Activated gamma-delta T cell (primary cell): Measurements from ENCODE around the gene CHD2.

Experiments
- DNase-seq: peaks from one replicate; lab custom pipeline; 2025; lab: John Stamatoyannopoulos, UW

The CHD2 gene

GRCh38 chr15:92885224-92886041, 14.7 kb upstream of the CHD2 start:
- no peak for DNase-seq

- no peak for DNase-seq
Measured at GRCh38 chr15:92886042-92886537, 14.0 kb upstream of the CHD2 start.

DNA sequence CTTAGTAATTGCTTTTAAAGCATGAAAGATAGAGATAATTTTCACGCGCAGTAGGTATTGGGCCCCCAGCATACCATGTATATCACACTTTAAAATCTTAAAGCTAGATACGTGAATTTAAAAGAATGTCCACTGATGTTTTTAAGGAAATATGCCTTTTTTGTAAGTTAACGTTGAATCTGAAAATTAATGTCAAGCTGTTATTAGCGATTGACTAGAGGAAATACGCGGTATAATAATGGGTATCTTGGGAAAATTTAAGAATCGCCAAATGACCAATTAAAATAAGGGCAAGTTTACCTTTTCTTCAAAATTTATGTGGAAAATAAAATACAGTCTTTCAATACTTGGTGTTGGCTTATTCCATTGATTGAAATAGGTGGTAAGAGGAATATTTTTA, 13.3 kb upstream of the CHD2 start:
- no peak for DNase-seq

- no peak for DNase-seq
Measured at GRCh38 chr15:92887869-92888268, 12.3 kb upstream of the CHD2 start.

- no peak for DNase-seq
Measured at GRCh38 chr15:92889390-92890107, 10.6 kb upstream of the CHD2 start.

DNA sequence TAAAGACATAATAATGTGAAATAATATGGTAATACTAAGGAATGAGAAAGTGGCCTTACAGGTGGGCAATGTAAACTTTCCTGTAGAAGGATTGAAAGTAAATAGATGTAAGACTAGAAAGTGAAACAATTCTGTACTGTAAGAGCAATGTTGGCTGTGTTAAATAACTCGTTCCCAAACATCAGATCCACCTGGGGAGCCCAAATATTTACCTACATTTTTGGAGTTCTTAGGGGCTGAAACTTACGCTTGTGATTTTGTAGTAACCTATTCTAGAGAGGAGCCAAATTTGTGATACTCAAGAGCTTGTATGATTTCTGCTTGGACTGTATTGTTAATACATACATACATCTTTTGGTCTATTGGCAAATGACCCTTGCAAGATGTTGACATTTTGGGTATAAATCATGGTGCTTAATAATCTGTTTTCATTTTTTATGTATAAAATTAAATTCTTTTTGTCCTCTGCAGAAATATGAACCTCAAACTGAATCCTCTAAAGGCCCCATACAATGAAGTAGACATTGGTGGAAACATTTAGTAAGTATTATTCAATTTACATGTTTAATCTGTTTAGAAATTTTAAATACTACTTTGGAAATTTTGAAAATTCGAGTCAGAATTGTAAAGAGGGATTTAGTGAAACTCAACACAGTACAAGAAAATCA, 8.5 kb upstream of the CHD2 start:
- DNase-seq, result no peak

DNA sequence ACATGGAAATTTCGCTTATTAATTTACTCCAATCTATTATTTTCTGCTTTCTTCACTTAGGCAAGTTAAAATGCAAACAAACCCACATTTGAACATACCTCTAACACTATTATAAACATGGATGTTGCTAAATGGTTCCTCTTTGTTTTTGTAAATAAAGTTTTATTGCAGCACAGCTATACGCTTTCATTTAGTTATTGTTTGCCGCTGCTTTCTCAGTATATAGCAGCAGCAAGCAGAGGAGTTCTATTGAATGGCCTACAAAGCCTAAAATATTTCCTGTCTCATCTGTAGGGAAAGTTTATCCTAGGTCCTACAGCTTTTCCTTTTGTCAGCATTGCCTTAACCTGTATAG, 7.9 kb upstream of the CHD2 start:
- no peak for DNase-seq

- no peak for DNase-seq
Measured at GRCh38 chr15:92893200-92893599, 6.9 kb upstream of the CHD2 start.

DNA sequence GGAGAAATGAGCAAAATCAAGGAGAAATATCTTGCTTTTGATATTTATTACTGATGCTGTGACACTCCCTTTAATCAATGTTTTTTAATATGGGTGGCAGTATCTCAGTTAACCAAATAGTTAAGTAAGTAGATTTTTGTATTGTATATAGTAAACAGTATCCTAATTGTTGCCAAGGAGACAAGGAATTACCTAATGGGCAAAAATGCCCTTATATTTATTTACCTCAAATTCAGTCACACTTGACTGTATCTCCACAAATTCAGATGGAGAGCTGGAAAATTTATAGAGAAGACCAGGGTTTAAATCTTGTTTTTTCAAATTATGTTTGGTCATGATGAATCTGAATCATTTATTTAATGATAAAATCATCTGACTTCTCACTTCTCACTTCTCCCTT, 3.6 kb upstream of the CHD2 start:
- DNase-seq, result no peak

DNA sequence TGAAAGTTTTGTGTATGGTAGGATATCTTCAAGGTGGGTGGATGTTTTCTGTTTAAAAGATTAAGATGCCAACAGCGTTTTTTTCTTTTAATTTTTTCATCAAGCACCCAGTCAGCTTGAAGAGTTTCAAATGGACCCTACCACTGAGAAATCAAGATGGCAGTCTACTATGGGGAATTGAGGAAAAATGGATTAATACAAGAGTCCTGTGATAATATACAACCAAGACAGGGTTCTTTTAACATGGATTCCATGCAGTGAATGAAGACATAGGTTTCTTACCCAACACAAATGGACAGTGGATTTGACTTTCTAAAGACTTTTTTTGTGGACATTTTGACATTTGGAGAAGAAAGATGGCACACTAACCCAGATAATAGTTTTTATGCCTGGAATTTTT, 2.5 kb upstream of the CHD2 start:
- DNase-seq, result no peak

DNA sequence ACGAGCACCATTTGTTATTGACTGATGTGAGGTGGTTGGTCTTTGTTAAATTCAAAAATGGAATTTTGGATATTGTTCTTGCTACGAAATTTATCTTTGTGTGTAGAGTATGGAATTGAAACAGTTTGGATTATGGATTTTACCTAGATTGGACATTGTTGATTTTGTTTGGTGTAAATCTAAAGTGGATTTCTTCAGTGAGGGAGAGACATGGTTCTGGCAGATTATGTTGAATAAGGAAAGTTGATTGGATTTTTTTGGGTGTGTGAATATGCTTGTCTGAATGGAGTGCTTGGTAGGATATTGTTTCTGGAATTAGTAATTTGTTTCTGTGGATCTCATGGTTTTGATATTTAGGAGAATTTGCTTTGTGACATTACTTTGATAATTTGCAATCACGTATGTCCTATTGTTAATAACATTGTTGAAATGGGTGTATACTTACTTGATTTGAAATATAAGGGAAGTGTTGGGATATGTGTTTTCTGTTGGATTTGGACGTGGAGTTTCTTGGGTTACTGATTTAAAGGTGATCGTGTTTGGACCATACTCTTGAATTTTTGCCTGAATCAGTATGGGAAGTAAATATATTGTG, 1.0 kb upstream of the CHD2 start:
- DNase-seq, result no peak

DNA sequence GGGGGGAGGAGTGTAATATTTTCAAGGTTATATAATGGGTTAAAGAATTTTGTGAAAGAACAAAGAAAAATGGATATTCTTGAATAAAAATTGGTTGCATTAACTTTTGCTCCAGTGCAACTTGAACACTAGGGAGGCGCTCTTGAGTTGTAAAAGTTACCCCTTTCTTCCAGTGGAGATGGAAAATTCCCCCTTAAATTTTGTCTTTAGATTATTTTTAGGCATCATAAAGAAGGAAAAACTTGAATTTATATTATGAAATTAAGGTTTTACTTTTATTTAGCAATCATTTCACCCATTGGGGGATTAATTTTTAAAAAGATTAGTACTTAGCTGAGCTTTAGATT, 550 bp upstream of the CHD2 start:
- DNase-seq, result no peak

DNA sequence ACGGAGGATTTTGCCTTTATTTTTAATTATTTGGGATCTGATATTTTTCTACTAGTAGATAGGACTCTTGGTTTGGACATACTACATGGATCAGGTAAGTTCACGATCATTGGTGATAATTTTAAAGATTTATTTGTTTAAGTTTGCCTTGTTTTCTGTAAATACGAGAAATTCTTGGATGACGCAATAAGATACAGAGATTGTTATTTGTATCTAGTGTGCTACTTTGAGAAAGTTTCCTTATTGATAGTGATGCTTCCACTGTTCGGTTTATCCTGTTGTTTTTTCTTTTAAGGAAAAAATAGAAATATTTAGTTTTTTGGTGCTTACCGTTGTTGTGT, 577 bp downstream of the CHD2 start:
- DNase-seq, result no peak

DNA sequence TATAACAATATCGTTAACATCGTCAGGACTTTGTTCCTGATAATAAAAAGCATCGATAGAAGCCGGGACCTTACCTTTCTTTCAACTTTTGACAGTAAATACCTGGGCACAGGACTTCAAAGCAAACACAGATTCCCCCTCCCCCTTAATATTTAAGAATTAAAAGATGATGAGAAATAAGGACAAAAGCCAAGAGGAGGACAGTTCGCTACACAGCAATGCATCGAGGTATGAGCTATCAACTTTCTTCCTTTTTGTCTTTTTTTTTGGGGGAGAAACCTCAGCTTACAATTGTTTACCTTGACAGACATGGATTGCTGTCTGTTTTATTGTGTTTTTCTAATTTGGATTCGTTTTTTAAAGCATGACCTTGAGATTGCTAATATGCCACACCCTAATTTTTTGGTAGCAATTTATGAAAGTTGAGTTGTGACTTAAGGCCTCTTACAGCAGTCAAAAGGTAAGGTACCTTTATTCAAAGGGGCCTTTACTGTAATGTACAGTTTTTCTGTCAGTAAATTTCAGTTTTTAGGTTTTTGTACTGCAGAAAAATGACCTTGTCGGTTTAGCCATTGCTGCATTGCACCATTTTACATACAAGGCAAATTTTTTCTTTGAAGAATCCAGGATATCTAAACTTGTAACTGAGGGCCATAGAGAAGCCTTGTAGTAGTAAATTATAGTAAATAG, 1.1 kb downstream of the CHD2 start:
- no peak for DNase-seq

- no peak for DNase-seq
Measured at GRCh38 chr15:92901995-92902394, 1.9 kb downstream of the CHD2 start.

DNA sequence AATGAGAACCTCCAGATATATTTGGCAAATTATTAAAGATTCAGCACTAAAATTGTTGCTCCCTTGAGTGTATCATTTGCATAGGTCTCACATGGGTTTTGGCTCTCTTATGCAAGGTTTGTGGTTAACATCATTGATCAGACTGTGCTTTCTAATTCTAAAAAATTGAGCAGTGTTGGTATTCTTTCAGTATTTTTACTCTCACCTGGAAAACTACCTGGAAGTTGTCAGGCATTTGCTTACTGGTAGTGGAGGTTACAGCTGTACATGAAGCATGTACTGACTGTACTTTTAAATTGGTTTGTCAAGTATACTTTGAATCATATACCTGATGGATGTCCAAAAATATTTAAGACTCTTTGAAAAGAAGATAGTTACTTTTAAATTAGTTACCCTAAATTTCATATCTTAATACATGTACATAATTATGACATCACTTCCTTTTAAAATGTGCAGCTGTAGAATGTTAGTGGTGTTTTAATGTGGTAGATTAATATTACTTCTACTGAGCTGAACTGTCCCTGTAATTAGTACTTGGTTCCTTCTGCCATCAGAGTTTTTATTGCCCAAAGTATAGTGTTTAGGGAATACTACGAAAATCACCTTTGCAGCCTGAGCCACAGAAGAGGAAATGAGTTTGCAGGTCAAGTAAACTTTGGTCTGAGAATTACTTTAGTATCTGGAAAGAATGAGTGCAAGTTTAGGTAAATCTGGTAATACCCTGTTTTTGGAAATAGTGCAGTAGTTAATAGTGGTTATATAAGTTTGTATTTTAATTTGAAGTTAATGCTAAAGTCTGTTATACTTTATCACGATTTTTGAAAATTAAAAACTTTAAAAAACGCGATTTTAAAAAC, 2.8 kb downstream of the CHD2 start:
- DNase-seq, result no peak

GRCh38 chr15:92903631-92903965, 3.5 kb downstream of the CHD2 start:
- no peak for DNase-seq

GRCh38 chr15:92903966-92904721, 4.0 kb downstream of the CHD2 start:
- DNase-seq, result peak; percentile 100

DNA sequence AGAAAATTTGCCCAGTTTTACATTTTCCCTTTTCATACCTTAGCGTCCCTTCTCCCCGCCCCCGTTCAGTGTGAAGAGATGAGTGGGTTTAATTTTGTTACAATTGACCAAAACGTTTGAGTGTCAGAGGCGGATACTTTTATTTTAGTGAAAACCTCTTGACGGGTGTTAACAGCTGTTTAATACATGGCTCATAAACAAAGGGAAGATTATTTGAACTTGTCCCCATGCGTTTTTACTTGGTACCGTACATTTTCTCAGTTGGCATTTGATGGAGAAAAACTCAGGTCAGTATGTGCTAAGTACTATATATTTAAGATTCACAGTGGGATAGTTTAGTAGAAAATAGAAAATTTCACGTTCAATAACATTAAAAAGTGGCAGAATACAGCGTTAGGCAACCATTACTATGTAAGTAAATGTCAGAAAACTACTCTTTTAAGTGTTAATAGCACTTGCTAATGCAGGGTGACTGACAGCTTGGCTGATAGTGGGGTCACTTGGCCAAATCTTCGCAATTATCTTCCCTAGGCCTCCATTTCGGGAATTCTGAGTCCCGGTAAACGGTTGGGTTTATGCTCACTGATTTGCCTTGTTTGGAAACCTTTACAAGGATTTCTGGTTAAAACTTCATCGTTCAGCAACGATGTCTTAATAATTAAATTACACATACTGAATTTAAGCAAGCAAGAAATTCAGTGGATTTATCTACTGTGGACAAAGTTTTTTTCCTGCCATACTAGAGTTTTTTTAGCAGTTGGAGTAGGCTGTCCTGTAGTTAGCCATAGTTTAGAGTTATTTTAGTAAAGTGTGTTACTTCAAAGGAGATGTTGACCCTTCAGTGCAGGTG, 4.8 kb downstream of the CHD2 start:
- no peak for DNase-seq

DNA sequence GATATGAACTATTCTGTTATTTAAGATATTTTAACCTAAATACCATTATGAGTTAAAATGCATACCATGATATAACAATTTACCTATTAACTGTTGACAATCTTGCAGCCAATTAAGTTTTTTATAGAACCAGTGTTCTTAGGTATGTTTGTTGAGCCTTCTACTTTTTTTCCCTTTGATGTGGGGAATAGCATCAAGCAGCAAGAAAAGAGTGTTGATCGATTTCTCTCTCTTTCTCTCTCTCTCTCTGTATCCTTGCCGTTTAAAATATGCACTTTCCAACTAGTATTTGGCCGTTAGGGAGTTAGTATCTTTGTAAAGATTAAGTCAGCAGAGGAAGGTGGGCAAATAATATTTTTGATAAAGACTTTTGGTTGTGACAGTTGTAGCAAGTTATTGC, 5.9 kb downstream of the CHD2 start:
- no peak for DNase-seq
